GM23338 (cell line): Measurements from ENCODE around the gene FAM47C.
"Not testable (repeated sequence)": the region's sequence is repeated elsewhere in the genome, so short reads cannot be mapped to it uniquely, and the experiment has no call there.

Experiments used
- CTCF ChIP-seq, 2 experiments: fragments of 200-600 bp in 1 of 2; sonication (generic) in 1 of 2; conservative IDR thresholded peaks; 2 replicates each; pipeline versions ENCODE4 v1.5.1 to v1.6.1; 2016 to 2017; ENCODE audit warnings: antibody characterized with exemption in 2 of 2, low read depth in 2 of 2, mild to moderate bottlenecking in 2 of 2, moderate library complexity in 1 of 2
- EZH2 ChIP-seq: fragments of 200-600 bp; sonication (generic); IDR thresholded peaks from one replicate; pipeline ENCODE4 v1.8.0; 2017; ENCODE audit warnings: antibody characterized with exemption, mild to moderate bottlenecking, low read depth; ENCODE audit not compliant: unreplicated experiment
- EZH2phosphoT487 ChIP-seq: fragments of 200-600 bp; sonication (generic); IDR thresholded peaks from one replicate; pipeline ENCODE4 v1.8.1; 2018; ENCODE audit warnings: antibody characterized with exemption; ENCODE audit not compliant: unreplicated experiment
- JUNB ChIP-seq: IDR thresholded peaks from one replicate; pipeline ENCODE4 v1.6.1; 2016; ENCODE audit warnings: antibody characterized with exemption; ENCODE audit not compliant: unreplicated experiment
- POLR2AphosphoS5 ChIP-seq: IDR thresholded peaks from 2 replicates; pipeline ENCODE4 v1.6.1; 2016; ENCODE audit warnings: antibody characterized with exemption, low read depth
- REST ChIP-seq: IDR thresholded peaks from one replicate; pipeline ENCODE4 v1.6.1; 2018; ENCODE audit warnings: antibody characterized with exemption; ENCODE audit not compliant: unreplicated experiment
- STAT1 ChIP-seq: IDR thresholded peaks from one replicate; pipeline ENCODE4 v1.6.1; 2016; ENCODE audit warnings: antibody characterized with exemption; ENCODE audit not compliant: unreplicated experiment
- TF ChIP-seq, protein P1 (sequence below): IDR thresholded peaks from 2 replicates; pipeline ENCODE4 v1.6.1; 2016; ENCODE audit warnings: antibody characterized with exemption

- not testable (repeated sequence) for TF ChIP-seq CTCF (conservative IDR thresholded peaks at IDR 0.05; ENCODE audit: low read depth in 2 of 2); EZH2; POLR2AphosphoS5; REST; EZH2phosphoT487; JUNB; STAT1
- TF ChIP-seq, protein P1, sequence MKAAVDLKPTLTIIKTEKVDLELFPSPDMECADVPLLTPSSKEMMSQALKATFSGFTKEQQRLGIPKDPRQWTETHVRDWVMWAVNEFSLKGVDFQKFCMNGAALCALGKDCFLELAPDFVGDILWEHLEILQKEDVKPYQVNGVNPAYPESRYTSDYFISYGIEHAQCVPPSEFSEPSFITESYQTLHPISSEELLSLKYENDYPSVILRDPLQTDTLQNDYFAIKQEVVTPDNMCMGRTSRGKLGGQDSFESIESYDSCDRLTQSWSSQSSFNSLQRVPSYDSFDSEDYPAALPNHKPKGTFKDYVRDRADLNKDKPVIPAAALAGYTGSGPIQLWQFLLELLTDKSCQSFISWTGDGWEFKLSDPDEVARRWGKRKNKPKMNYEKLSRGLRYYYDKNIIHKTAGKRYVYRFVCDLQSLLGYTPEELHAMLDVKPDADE: not testable (repeated sequence)
Measured at GRCh38 chrX:37008182-37008581, at the start of gene FAM47C.
